GM21786 (cell line): ENCODE measurements around the gene ZNF506.
"Not testable (repeated sequence)": the region's sequence is repeated elsewhere in the genome, so short reads cannot be mapped to it uniquely, and the experiment has no call there.

Experiments
- ATAC-seq: cut with Tn5 transposase; IDR thresholded peaks from one replicate; pipeline ENCODE4 v1.9.1; 2021; ENCODE audit not compliant: unreplicated experiment

Gene ZNF506

DNA sequence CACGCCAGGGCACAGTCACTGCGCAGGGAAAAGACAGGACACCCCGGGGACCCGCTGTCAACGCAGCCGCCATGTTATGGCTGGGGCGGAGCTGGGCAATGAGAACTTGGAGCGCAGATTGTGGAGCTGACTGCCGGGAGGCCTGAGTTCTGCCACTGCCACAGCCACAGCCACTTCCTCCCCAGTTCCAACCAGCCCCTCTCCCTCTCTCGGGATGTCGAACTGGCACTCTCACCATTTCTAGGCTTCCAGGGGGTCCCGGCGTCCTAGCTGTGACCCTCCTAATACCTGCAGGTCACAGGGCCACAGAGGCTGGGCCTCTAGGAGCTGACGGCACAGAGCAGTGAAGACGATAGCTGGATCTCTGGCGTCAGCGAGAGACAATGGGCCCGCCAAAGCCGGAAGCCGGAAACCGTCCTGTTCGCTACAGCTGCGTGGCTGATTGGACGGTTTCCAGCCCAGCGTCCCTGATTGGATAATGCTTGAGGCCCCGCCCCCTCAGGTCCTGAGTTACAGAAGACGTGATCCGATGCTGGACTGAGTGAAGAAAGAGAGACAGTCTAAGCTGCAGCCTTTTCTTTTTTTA is at the start of gene ZNF506:
Gene ZNF506, minus strand, starts transcription at position 385 of the 586 bp plus-strand sequence. Its CDS starts 147 bp downstream, at position 238.
- peak; percentile 81 for ATAC-seq

DNA sequence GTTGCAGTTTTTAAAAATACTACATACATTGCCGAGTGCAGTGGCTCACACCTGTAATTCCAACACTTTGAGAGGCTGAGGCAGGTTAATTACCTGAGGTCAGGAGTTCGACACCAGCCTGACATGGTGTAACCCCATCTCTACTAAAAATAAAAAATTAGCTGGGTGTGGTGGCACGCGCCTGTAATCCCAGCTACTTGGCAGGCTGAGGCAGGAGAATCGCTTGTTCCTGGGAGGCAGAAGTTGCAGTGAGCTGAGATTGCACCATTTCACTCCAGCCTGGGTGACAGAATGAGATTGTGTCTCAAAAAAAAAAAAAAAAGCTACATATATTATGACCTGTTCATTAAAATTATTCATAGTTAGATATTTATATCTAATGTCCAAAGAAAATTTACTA is 48.5 kb upstream of the ZNF506 start:
- ATAC-seq, result not testable (repeated sequence)

GRCh38 chr19:19866611-19867248 is 45.2 kb upstream of the ZNF506 start:
- peak; percentile 10 for ATAC-seq

- peak; percentile 93 for ATAC-seq
Measured at GRCh38 chr19:19865750-19866610, 44.4 kb upstream of the ZNF506 start, which contains the start of gene ZNF253. TSS of gene ZNF253 (plus strand) at chr19:19865882. CDS start at chr19:19865997, 115 bp downstream.

DNA sequence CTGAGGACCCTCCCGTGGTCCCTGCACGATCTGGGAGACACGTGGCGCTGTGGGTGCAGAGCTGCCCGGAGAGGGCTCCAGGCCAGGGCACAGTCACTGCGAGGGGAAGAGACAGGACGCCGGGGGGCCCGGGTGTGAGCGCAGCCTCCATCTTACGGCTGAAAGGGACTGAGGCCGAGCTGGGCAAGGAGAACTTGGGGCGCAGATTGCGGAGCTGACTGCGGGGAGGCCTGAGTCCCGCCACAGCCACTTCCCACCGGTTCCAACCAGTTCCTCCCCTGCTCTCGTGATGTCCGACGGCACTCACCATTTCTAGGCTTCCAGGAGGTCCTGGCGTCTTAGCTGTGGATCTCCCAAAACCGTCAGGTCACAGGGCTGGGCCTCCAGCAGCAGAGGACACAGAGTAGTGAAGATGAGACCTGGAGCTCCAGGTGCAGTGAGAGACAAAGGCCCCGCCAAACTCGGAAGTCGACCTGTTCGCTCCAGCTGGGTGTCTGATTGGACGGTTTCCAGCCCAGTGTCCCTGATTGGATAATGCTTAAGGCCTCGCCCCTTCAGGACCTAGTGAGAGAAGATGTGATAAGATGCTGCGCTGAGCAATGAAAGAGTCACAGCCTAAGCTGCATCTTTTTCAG is 39.3 kb upstream of the ZNF506 start:
- ATAC-seq, result no peak

GRCh38 chr19:19858751-19859150 is 37.2 kb upstream of the ZNF506 start:
- ATAC-seq, result no peak

GRCh38 chr19:19851740-19852139 is 30.2 kb upstream of the ZNF506 start:
- not testable (repeated sequence) for ATAC-seq

DNA sequence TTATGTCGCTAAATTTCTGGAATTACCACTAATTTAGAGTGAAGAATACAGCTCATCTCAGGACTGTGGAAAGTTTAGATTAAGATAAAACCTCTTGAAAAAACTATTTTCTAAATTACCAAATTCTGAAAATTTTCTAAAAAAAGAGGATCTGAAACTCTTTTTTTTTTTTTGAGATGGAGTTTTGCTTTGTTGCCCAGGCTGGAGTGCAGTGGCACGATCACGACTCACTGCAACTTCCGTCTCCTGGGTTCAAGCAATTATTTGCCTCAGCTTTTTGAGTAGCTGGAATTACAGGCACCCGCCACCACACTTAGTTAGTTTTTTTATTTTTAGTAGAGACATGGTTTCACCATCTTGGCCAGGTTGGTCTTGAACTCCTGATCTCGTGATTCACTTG is 27.5 kb upstream of the ZNF506 start:
- no peak for ATAC-seq

DNA sequence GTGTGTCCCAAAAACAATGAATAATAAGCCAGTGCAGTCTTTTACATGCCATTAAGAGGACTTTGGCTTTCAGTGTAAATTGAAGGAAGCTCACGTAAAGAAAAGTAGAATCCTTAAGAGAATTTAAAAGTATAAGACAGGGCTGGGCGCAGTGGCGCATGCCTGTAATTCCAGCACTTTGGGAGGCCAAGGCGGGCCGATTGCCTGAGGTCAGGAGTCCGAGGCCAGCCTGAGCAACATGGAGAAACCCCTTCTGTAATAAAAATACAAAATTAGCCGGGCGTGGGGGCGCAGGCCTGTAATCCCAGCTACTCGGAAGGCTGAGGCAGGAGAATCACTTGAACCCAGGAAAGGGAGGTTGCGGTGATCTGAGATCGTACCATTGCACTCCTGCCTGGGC is 26.2 kb upstream of the ZNF506 start:
- no peak for ATAC-seq

GRCh38 chr19:19835560-19836038 is 14.0 kb upstream of the ZNF506 start:
- no peak for ATAC-seq

- ATAC-seq, result no peak
Measured at GRCh38 chr19:19826875-19827274, 5.3 kb upstream of the ZNF506 start.

- no peak for ATAC-seq
Measured at GRCh38 chr19:19823916-19824315, 2.4 kb upstream of the ZNF506 start.

DNA sequence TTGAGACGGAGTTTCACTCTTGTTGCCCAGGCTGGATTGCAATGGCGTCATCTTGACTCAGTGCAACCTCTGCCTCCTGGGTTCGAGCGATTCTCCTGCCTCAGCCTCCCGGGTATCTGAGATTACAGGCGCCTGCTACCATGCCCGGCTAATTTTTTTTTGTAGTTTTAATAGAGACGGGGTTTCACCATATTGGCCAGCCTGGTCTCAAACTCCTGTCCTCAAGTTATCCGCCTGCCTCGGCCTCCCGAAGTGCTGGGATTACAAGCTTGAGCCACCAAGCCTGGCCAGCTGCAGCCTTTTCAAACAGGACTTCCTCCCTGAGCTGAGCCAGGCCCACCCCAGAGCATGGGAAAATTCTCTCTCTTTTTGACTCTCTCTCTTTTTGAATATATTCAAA is 426 bp upstream of the ZNF506 start:
- ATAC-seq, result peak; percentile 10

DNA sequence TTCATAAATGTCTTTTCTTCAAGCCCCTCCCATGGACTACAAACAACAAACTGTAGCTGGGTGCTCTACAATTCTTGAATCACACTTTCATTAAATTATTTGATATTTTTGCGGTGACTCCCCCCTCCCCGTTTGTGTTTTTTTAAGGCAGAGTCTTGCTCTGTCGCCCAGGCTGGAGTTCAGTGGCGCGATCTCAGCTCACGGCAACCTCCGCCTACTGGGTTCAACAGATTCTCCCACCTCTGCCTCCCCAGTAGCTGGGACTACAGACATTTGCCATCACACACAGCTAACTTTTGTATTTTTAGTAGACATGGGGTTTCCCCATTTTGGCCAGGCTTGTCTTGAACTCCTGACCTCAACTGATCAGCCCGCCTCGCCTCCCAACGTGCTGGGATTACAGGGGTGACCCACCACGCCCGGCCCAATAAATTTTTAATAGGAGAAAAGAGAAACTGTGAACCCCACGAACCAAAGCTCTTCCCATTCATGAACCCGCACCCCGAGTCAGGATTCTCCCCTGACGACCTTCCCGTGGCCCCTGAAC is 703 bp downstream of the ZNF506 start:
- ATAC-seq, result no peak

DNA sequence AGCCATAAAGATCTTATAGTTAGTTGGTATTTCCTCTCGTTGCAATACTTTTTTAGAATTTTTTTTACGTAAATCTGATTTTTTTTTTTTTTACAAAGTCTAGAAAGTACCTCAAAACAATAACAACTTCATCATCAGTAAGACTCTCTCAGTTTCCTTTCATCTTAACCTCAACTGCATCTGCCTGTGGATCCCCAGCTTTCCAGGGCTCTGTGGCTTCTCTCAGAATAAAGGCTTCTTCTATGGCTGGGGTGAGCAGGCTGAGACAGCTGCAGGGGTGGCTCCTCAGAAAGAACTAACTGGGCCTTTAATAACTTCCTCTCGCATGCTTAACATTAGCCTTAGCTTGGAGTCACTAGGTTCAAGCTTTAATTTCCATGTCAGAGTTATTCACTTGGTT is 4.2 kb downstream of the ZNF506 start:
- no peak for ATAC-seq

- no peak for ATAC-seq
Measured at GRCh38 chr19:19816679-19817078, 4.9 kb downstream of the ZNF506 start.

DNA sequence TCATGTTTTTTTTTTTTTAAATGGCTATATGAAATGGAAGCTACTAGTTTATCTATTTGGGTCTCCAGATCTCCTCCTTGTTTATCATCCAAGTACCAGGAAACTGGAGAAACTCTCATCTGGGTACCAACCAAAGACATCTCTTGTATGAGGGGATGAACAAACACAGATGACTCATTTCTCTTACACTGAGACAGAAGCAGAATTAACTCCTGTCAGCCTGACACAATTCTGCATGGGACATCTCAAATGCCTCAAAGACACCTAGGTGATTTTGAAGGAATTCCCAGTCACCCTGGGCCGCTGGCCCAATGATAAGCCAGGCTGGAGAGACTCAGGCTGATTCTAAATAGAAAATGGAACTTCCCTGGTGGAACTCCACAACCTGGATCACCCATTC is 9.6 kb downstream of the ZNF506 start:
- not testable (repeated sequence) for ATAC-seq

- ATAC-seq, result no peak
Measured at GRCh38 chr19:19805480-19805879, 16.1 kb downstream of the ZNF506 start.

DNA sequence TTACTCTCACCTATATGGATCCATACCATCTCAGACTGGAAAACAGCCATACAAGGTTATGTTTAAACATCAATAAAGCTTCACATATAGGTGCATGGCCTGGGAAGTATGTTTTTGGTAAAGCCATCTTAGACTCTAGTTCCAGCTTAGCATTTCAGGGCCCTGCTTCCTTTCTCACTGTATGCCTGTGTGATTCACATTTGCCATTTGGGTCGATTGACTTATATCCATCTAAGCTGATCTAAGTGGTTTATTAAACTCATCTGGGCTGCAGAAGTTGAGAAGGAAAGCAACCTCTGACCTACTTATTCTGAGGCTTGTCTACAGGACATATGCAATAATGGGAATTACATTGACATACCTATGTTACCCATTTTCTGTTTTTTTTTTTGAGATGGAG is 33.5 kb downstream of the ZNF506 start:
- no peak for ATAC-seq

- ATAC-seq, result not testable (repeated sequence)
Measured at GRCh38 chr19:19785476-19785875, 36.1 kb downstream of the ZNF506 start.

DNA sequence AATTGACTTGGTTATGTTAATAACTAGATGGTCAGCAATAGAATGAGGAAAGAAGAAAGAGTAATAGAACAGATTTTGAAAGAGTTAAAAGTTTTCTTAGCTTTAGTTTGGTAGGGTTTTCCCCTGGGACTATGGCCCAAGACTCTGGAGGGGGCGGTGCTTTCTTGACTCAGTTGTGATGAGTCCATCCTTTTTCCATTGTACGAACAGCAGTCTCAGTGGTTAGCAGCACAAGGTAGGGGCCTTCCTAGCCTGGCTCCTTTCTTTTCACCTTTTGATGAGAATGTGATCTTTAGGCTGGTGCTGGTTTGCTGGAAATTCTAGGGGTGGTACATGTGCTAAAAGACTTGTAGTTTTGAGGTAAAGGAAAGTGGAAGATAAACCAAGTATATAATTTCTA is 38.8 kb downstream of the ZNF506 start:
- ATAC-seq, result no peak
